SH-SY5Y (cell line): Measurements from ENCODE around the gene SYT17.

ENCODE experiments used
- GATA2 ChIP-seq: IDR thresholded peaks from 2 replicates; pipeline ENCODE4 v1.6.1; 2011; ENCODE audit warnings: mild to moderate bottlenecking, low read depth, low read length
- GATA3 ChIP-seq: IDR thresholded peaks from 2 replicates; pipeline ENCODE4 v1.6.1; 2011; ENCODE audit warnings: low read depth, mild to moderate bottlenecking, low read length, moderate library complexity

DNA sequence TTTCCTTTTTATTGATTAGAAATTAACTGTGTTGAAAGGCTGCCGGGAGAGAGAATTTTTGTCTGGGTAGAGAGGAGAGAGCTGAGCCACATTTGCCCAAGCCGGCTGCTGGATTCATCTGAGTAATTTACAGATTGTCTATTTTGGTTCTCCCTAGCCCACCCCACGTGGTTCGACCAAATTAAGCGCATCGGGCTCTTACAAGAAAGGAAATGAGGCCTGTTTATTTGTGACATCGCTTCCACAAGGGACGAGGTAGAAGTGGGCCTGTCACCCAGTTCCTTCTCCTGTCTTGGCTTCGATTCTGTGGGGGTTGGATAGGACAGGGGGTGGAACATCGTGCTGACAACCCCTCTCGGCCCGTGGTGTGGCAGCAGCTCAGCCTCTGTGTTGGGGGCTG lies 42.9 kb downstream of the SYT17 start:
- TF ChIP-seq GATA2: no peak
- TF ChIP-seq GATA3: no peak
